ENCODE results near the gene FAXDC2. TPM values are rescaled to one million over a fixed set of nuclear protein-coding genes. Genes with fewer than 3 reads are reported as not detected.

FAXDC2 gene
- total and polyA plus RNA-seq, 10 of the 15 experiments (the other 5 are each of a cell fraction or from before 2014, with no cell fraction given), result 0.13 to 1.8 (median 0.35) TPM

DNA sequence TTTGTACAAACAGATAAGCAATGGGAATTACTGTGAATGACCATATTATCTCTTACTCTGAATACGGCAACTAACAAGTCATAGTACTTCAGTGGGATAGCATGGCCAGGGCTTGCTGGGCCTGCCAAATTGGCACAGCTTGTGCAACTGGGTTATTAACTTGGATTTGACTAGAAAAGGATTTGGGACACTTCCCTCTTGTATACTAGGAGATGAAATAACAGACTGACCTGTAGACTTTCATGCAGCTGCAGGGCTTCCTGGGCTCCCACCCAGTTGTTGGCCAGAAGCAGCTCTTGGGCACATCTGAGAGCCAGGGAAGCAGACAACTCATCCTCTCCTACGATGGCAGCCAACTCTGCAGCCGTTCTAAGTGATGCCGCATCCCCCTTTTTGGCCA, 47.8 kb upstream of the FAXDC2 start:
- Histone ChIP-seq H3K4me1 (ENCODE audit: control insufficient read depth, insufficient read depth, low read length) (no peaks in the 10 kb centered on the region), H3K79me2 (ENCODE audit: control insufficient read depth, insufficient read depth, low read length) (no peaks in the 10 kb centered on the region), H3K27me3 (replicated peaks in 1 of 2; ENCODE audit: control insufficient read depth in 2 of 2, insufficient read depth in 2 of 2, low read length in 1 of 2) (no peaks in the 10 kb centered on the region), H3K9ac (ENCODE audit: control insufficient read depth, insufficient read depth, low read length) (no peak overlapping the region), H3K4me2 (ENCODE audit: control insufficient read depth, insufficient read depth) (no peak overlapping the region), H3K4me3 (no peak overlapping the region), H3K36me3 (ENCODE audit: control insufficient read depth in 2 of 2, insufficient read depth in 2 of 2, low read length in 1 of 2) (peaks cover 6 to 20% of the 10 kb centered on the region in 2 experiments), H2AFZ (ENCODE audit: control insufficient read depth, low read depth, low read length) (no peak overlapping the region), H3K27ac (ENCODE audit: control insufficient read depth, insufficient read depth) (no peak overlapping the region), H3K9me3 (replicated peaks; ENCODE audit: control insufficient read depth, insufficient read depth, low read length) (no peaks in the 10 kb centered on the region), H4K20me1 (ENCODE audit: control insufficient read depth, insufficient read depth) (no peaks in the 10 kb centered on the region)
- CTCF ChIA-PET, result no interaction called here
- WGBS (ENCODE audit: insufficient coverage, insufficient replicate concordance, low lambda C conversion rate, missing lambda C conversion rate), result 96% methylated on average over 4 of the region's 4 CpGs
- intact Hi-C loops (cut with micrococcal nuclease; ENCODE audit: unreplicated experiment) (no loop called here), in situ Hi-C loops (cut with MboI) (no loop called here)
- ATAC-seq (no peak), DNase-seq (ENCODE audit: low read depth, low spot score) (no peak), FAIRE-seq (no peak)
- TF ChIP-seq NFXL1 (IDR thresholded peaks at IDR 0.05; ENCODE audit: borderline replicate concordance) (no peak), CHD2 (IDR thresholded peaks at IDR 0.05; ENCODE audit: borderline replicate concordance, low read depth, low read length) (no peak), NFYA (IDR thresholded peaks at IDR 0.05; ENCODE audit: borderline replicate concordance, low read depth, low read length) (no peak), CBX5 (IDR thresholded peaks at IDR 0.05; ENCODE audit: low read depth) (no peak), ZNF274 (IDR thresholded peaks at IDR 0.05; ENCODE audit: insufficient read depth, insufficient read length) (no peak), SUPT20H (IDR thresholded peaks at IDR 0.05; ENCODE audit: borderline replicate concordance, control insufficient read depth, low read depth, low read length) (no peak), CREB1 (IDR thresholded peaks at IDR 0.05; ENCODE audit: low read depth) (no peak)
- TF ChIP-seq, protein P1, sequence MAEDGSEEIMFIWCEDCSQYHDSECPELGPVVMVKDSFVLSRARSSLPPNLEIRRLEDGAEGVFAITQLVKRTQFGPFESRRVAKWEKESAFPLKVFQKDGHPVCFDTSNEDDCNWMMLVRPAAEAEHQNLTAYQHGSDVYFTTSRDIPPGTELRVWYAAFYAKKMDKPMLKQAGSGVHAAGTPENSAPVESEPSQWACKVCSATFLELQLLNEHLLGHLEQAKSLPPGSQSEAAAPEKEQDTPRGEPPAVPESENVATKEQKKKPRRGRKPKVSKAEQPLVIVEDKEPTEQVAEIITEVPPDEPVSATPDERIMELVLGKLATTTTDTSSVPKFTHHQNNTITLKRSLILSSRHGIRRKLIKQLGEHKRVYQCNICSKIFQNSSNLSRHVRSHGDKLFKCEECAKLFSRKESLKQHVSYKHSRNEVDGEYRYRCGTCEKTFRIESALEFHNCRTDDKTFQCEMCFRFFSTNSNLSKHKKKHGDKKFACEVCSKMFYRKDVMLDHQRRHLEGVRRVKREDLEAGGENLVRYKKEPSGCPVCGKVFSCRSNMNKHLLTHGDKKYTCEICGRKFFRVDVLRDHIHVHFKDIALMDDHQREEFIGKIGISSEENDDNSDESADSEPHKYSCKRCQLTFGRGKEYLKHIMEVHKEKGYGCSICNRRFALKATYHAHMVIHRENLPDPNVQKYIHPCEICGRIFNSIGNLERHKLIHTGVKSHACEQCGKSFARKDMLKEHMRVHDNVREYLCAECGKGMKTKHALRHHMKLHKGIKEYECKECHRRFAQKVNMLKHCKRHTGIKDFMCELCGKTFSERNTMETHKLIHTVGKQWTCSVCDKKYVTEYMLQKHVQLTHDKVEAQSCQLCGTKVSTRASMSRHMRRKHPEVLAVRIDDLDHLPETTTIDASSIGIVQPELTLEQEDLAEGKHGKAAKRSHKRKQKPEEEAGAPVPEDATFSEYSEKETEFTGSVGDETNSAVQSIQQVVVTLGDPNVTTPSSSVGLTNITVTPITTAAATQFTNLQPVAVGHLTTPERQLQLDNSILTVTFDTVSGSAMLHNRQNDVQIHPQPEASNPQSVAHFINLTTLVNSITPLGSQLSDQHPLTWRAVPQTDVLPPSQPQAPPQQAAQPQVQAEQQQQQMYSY (CRISPR knock-in tag; IDR thresholded peaks at IDR 0.05), result no peak
- TF ChIP-seq, protein P2, sequence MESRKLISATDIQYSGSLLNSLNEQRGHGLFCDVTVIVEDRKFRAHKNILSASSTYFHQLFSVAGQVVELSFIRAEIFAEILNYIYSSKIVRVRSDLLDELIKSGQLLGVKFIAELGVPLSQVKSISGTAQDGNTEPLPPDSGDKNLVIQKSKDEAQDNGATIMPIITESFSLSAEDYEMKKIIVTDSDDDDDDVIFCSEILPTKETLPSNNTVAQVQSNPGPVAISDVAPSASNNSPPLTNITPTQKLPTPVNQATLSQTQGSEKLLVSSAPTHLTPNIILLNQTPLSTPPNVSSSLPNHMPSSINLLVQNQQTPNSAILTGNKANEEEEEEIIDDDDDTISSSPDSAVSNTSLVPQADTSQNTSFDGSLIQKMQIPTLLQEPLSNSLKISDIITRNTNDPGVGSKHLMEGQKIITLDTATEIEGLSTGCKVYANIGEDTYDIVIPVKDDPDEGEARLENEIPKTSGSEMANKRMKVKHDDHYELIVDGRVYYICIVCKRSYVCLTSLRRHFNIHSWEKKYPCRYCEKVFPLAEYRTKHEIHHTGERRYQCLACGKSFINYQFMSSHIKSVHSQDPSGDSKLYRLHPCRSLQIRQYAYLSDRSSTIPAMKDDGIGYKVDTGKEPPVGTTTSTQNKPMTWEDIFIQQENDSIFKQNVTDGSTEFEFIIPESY (IDR thresholded peaks at IDR 0.05), result no peak
- SMC1A ChIA-PET (ENCODE audit: uncharacterized antibody, unreplicated experiment), result no interaction called here
- RAD21 ChIA-PET (ENCODE audit: unreplicated experiment), result no interaction called here
- POLR2A ChIA-PET, result no interaction called here
- no TSS peak for BruUV-seq (replicated peaks)
